Thoracic aorta endothelial cell (primary cell): ENCODE data around the gene MT1G. TPM values are rescaled to one million over a fixed set of nuclear protein-coding genes. Genes with fewer than 3 reads are reported as not detected.

Source experiments
- total RNA-seq: library from RNA; depleted of rRNA; stranded (reverse); fragments of >200 nt; gene quantifications from 2 replicates; pipeline ENCODE4 v1.2.3, GENCODE V29; 2012

The MT1G gene
- not detected in 2 replicates for total RNA-seq

GRCh38 chr16:56667581-56668571 is at the start of gene MT1G:
Gene MT1G (minus strand): TSS chr16:56668065. CDS start chr16:56667993, 72 bp downstream.

DNA sequence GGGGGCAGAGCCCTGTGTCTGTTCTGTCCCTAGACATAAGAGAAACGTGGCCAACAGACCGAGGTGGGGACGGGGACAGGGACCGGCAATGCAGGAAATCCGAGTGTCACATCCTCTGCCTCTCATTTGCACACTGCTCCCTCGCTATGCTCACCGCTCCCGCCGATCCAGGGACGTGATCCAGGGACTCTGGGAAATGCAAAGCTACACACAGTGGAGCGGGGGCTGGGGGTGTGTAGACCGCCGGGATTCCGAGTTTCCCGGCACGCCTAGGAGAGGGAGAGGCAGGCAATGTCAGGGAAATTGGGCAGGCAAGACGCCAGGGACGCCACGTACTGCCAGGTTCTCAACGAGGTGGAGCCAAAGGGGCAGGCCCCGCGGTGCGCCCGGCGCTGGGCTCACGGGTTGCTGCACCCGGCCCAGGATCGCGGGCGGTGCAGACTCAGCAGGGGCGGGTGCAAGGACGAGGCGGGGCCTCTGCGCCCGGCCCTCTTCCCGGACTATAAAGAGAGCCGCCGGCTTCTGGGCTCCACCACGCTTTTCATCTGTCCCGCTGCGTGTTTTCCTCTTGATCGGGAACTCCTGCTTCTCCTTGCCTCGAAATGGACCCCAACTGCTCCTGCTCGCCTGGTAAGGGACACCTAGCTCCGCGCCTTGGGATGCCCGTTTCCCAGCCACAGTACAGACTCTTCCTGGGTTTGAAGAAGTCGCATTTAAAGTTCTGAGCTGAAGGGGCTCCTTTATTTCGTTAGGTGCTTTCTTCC is 14.3 kb upstream of the MT1G start, which contains the start of gene MT1X:
TSS of gene MT1X (plus strand) at position 532 of the 764 bp plus-strand sequence. CDS start at position 603, 71 bp downstream.

GRCh38 chr16:56669005-56669839 is 1.4 kb upstream of the MT1G start, which contains the start of gene MT1H:
Gene MT1H (plus strand): TSS chr16:56669814. CDS start chr16:56669885, 71 bp downstream.

GRCh38 chr16:56657555-56658326 is 10.1 kb downstream of the MT1G start, which contains the start of gene MT1F:
Gene MT1F (plus strand): TSS chr16:56657959. CDS start chr16:56658059, 100 bp downstream.

DNA sequence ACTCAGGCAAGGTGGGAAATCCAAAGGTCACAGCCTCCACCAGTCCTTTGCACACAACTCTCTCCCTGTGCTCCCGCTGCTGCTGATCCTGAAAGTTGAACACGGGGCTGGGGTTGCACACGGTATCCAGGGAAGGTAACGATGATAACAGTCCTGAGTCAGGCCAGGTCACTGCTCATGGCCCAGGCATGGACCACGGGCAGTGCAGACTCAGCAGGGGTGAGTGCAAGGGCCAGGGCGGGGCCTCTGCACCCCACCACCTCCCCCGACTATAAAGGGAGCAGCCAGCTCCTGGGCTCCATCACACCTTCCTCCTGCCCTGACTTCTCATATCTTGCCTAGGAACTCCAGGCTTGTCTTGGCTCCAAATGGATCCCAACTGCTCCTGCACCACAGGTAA is 16.3 kb downstream of the MT1G start, which contains the start of gene MT1B:
TSS of gene MT1B (plus strand) at position 301 of the 400 bp plus-strand sequence. CDS start at position 369, 68 bp downstream.

GRCh38 chr16:56637814-56638750 is 29.8 kb downstream of the MT1G start, which contains the start of gene MT1A:
Gene MT1A (plus strand): TSS chr16:56638666. CDS start chr16:56638739, 73 bp downstream.

DNA sequence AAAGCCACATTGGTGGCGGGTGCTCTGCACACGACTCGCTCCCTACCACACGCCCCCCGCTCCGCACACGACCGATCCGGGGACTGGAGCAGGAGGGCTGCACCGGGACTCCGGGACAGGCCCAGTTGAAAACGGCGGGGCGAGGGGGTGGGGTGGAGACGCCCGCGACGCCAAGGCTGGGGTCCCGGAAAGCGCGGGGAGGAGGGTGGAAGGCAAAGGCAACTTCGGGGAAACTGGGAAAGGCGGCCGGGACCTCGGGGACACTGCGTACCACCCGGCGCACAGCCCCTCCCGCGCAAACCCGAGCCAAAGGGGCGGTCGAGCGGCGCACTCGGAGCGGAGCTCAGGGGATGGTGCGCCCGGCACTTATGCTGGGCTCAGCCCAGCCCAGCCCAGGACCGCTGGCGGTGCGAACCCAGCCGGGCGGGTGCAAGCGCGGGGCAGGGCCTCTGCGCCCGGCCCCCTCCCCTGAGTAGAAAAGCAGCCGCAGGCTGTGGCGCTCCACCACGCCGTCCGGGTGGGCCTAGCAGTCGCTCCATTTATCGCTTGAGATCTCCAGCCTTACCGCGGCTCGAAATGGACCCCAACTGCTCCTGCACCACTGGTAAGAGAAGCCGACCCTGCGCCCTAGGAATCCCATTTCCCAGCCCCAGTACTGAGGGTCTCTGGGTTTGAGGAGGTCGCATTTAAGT is 35.6 kb downstream of the MT1G start, which contains the start of gene MT1M:
TSS of gene MT1M (plus strand) at position 504 of the 692 bp plus-strand sequence. CDS start at position 577, 73 bp downstream.

GRCh38 chr16:56625140-56625942 is 42.5 kb downstream of the MT1G start, which contains the start of gene MT1E:
Gene MT1E (plus strand): TSS chr16:56625781. CDS start chr16:56625852, 71 bp downstream.

Other genes starting within 250 kb of the MT1G start
- gene AMFR, start 242.5 kb downstream of the MT1G start, total RNA-seq: 152 and 165 TPM in 2 replicates
- 160 and 190 TPM in 2 replicates for gene NUDT21, start 216.7 kb downstream of the MT1G start, total RNA-seq
- 115 and 135 TPM in 2 replicates for gene OGFOD1, start 216.5 kb downstream of the MT1G start, total RNA-seq
- 37.3 and 43.9 TPM in 2 replicates for gene BBS2, start 148.0 kb downstream of the MT1G start, total RNA-seq
- not detected in 2 replicates for gene MT4, start 103.0 kb downstream of the MT1G start, total RNA-seq
- not detected in 2 replicates for gene MT3, start 78.5 kb downstream of the MT1G start, total RNA-seq
- 266 and 320 TPM in 2 replicates for gene MT2A, start 59.5 kb downstream of the MT1G start, total RNA-seq
- gene MT1E, start 42.3 kb downstream of the MT1G start, total RNA-seq: 139 and 259 TPM in 2 replicates
- gene MT1M, start 35.4 kb downstream of the MT1G start, total RNA-seq: 2.4 and 2.5 TPM in 2 replicates
- 3.2 and 5.6 TPM in 2 replicates for gene MT1A, start 29.4 kb downstream of the MT1G start, total RNA-seq
- not detected in 2 replicates for gene MT1B, start 16.2 kb downstream of the MT1G start, total RNA-seq
- gene MT1F, start 10.1 kb downstream of the MT1G start, total RNA-seq: 0.36 and 0.53 TPM in 2 replicates
- gene MT1H, start 1.7 kb upstream of the MT1G start, total RNA-seq: not detected in 2 replicates
- gene MT1X, start 14.4 kb upstream of the MT1G start, total RNA-seq: 48.5 and 48.7 TPM in 2 replicates
- gene NUP93, start 62.1 kb upstream of the MT1G start, total RNA-seq: 98.4 and 103 TPM in 2 replicates
- not detected in 2 replicates for gene SLC12A3, start 197.1 kb upstream of the MT1G start, total RNA-seq